Activated naive CD8-positive, alpha-beta T cell treated with anti-CD3 and anti-CD28 coated beads, Interleukin-2, amount 50 U/mL, for 16 hours (primary cell): ENCODE data around the gene PJA1.

ENCODE experiments used
- DNase-seq: peaks from one replicate; pipeline ENCODE4 v3.0.0-alpha.2; 2020; ENCODE audit warnings: low read depth, low spot score

Gene PJA1

GRCh38 chrX:69113723-69114122, 51.5 kb downstream of the PJA1 start:
- DNase-seq, result no peak
